Astrocyte (in vitro differentiated cells and primary cell): ENCODE measurements around the gene MMP12. TPM values are rescaled to one million over a fixed set of nuclear protein-coding genes. Genes with fewer than 3 reads are reported as not detected.
A peak's percentile ranks its signal among the peaks of the same experiment; 100 is the strongest.

Experiments
- DNase-seq: peaks from one replicate; pipeline ENCODE4 v3.0.0-alpha.2; 2010; ENCODE audit warnings: low read depth
- FAIRE-seq: peaks from 2 replicates; lab custom pipeline; 2011; peaks lifted over from hg19 to GRCh38; lab: Jason Lieb, UNC
- H2AFZ ChIP-seq: 2 replicates; pipeline ENCODE4 v1.6.0; 2012; ENCODE audit warnings: low read depth, low read length, inconsistent platforms
- H3K27ac ChIP-seq: 2 replicates; pipeline ENCODE4 v1.5.1; 2011; ENCODE audit warnings: low read depth, low read length, inconsistent platforms
- H3K27me3 ChIP-seq: 2 replicates; pipeline ENCODE4 v1.6.0; 2011; ENCODE audit warnings: low read length, inconsistent platforms; ENCODE audit not compliant: insufficient read depth
- H3K36me3 ChIP-seq: 2 replicates; pipeline ENCODE4 v1.5.1; 2011; ENCODE audit warnings: low read length, inconsistent platforms; ENCODE audit not compliant: insufficient read depth
- H3K4me1 ChIP-seq: 2 replicates; pipeline ENCODE4 v1.5.1; 2011; ENCODE audit warnings: low read length, inconsistent platforms; ENCODE audit not compliant: insufficient read depth
- H3K4me2 ChIP-seq: 2 replicates; pipeline ENCODE4 v1.6.0; 2012; ENCODE audit warnings: low read length, inconsistent platforms
- H3K4me3 ChIP-seq: 2 replicates; pipeline ENCODE4 v1.5.1; 2011; ENCODE audit warnings: low read depth, mild to moderate bottlenecking, low read length, inconsistent platforms; ENCODE audit not compliant: insufficient read depth
- H3K79me2 ChIP-seq: 2 replicates; pipeline ENCODE4 v1.6.0; 2012; ENCODE audit warnings: mild to moderate bottlenecking, low read length, inconsistent platforms; ENCODE audit not compliant: insufficient read depth
- H3K9ac ChIP-seq: 2 replicates; pipeline ENCODE4 v1.6.0; 2012; ENCODE audit warnings: mild to moderate bottlenecking, low read length, inconsistent platforms
- H3K9me3 ChIP-seq: 2 replicates; pipeline ENCODE4 v1.5.1; 2012; ENCODE audit warnings: low read depth, mild to moderate bottlenecking, low read length, inconsistent platforms; ENCODE audit not compliant: insufficient read depth
- H4K20me1 ChIP-seq: 2 replicates; pipeline ENCODE4 v1.6.0; 2012; ENCODE audit warnings: low read length, inconsistent platforms; ENCODE audit not compliant: insufficient read depth
- H3K27ac Mint-ChIP-seq: one replicate; pipeline ENCODE4 v1.8.0; 2021; ENCODE audit warnings: mild to moderate bottlenecking, mixed read lengths; ENCODE audit not compliant: unreplicated experiment
- H3K27me3 Mint-ChIP-seq: one replicate; pipeline ENCODE4 v1.8.0; 2021; ENCODE audit warnings: low read depth, mixed read lengths; ENCODE audit not compliant: unreplicated experiment
- H3K36me3 Mint-ChIP-seq: one replicate; pipeline ENCODE4 v1.8.0; 2021; ENCODE audit warnings: low read depth, mixed read lengths; ENCODE audit not compliant: unreplicated experiment
- H3K4me1 Mint-ChIP-seq: one replicate; pipeline ENCODE4 v1.8.0; 2021; ENCODE audit warnings: low read depth, mixed read lengths; ENCODE audit not compliant: unreplicated experiment
- H3K4me3 Mint-ChIP-seq: one replicate; pipeline ENCODE4 v1.8.0; 2021; ENCODE audit warnings: mild to moderate bottlenecking, moderate library complexity, mixed read lengths; ENCODE audit not compliant: unreplicated experiment
- H3K9me3 Mint-ChIP-seq: one replicate; pipeline ENCODE4 v1.8.0; 2021; ENCODE audit warnings: mild to moderate bottlenecking, mixed read lengths; ENCODE audit not compliant: unreplicated experiment
- CTCF ChIP-seq: IDR thresholded peaks from 2 replicates; pipeline ENCODE4 v1.5.1; 2011; ENCODE audit warnings: low read depth, mild to moderate bottlenecking, inconsistent platforms, low read length, moderate library complexity; ENCODE audit not compliant: insufficient read depth
- EZH2 ChIP-seq: IDR thresholded peaks from 2 replicates; pipeline ENCODE4 v1.6.1; 2012; ENCODE audit warnings: mild to moderate bottlenecking, low read length, inconsistent platforms; ENCODE audit not compliant: insufficient read depth
- total RNA-seq: library from RNA; stranded (reverse); gene quantifications from 2 replicates; pipeline ENCODE4 v1.2.1, GENCODE V29; 2021

The MMP12 gene
- total RNA-seq, 1 donor from 2014 or later: not detected

- Histone ChIP-seq H3K27me3 (no peaks in the 10 kb centered on the region), H4K20me1 (no peaks in the 10 kb centered on the region), H2AFZ (no peak overlapping the region), H3K9me3 (no peaks in the 10 kb centered on the region), H3K4me1 (peaks cover 4% of the 10 kb centered on the region), H3K4me2 (no peak overlapping the region), H3K79me2 (no peaks in the 10 kb centered on the region), H3K27ac (no peak overlapping the region), H3K36me3 (no peaks in the 10 kb centered on the region), H3K9ac (no peak overlapping the region), H3K4me3 (no peak overlapping the region)
- FAIRE-seq: peak; percentile 54
- Mint-ChIP-seq H3K36me3 (no peaks in the 10 kb centered on the region), H3K4me1 (peaks cover 12% of the 10 kb centered on the region), H3K27me3 (no peaks in the 10 kb centered on the region), H3K4me3 (no peak overlapping the region), H3K9me3 (no peaks in the 10 kb centered on the region), H3K27ac (no peak overlapping the region)
- DNase-seq: peak; percentile 55
- TF ChIP-seq EZH2 (no peak), CTCF (no peak)
Observed at GRCh38 chr11:102846292-102846691, 28.5 kb downstream of the MMP12 start.

DNA sequence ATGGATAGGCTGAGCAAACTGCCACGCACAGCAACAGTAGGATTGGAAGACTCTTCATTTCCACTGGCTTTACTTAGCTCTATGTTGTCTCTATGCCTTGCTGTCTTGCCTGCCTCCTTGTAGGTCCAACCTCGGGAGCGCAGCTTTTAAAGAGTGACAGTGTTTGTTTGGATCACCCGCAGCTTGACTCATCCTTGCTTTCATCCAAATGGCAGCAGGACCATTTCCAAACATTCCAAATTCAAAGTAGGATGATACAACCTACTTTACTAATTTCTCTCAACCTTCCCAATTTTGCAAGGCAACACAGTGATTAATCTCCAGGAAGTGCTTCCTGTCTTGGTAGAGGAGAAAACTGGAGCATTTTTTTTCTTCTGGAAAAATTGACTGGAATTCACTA, 31.3 kb downstream of the MMP12 start, which contains the start of gene MMP3:
MMP3 (minus strand) TSS at position 121 of the 400 bp plus-strand sequence; CDS start at position 58, 63 bp downstream.
- Histone ChIP-seq H3K4me2 (peak within 1 kb of the TSS; percentile 39), H3K9ac (no peak within 1 kb of the TSS), H2AFZ (no peak within 1 kb of the TSS), H3K27ac (no peak within 1 kb of the TSS), H3K79me2 (no peaks in the 10 kb centered on the region), H3K4me1 (peaks cover 4% of the 10 kb centered on the region), H3K27me3 (no peaks in the 10 kb centered on the region), H4K20me1 (no peaks in the 10 kb centered on the region), H3K9me3 (no peaks in the 10 kb centered on the region), H3K36me3 (no peaks in the 10 kb centered on the region), H3K4me3 (no peak within 1 kb of the TSS)
- DNase-seq (peak; percentile 36), FAIRE-seq (no peak)
- H3K4me3 Mint-ChIP-seq: no peak within 1 kb of the TSS
- no peak within 1 kb of the TSS for H3K27ac Mint-ChIP-seq
- H3K4me1 Mint-ChIP-seq: peaks cover 4% of the 10 kb centered on the region
- TF ChIP-seq EZH2: no peak
- no peak for TF ChIP-seq CTCF
- H3K9me3 Mint-ChIP-seq: no peaks in the 10 kb centered on the region
- H3K36me3 Mint-ChIP-seq: no peaks in the 10 kb centered on the region
- no peaks in the 10 kb centered on the region for H3K27me3 Mint-ChIP-seq

- Histone ChIP-seq H3K4me3 (no peak overlapping the region), H3K36me3 (no peaks in the 10 kb centered on the region), H3K4me2 (peak overlapping the region; percentile 39), H3K9ac (no peak overlapping the region), H3K27me3 (no peaks in the 10 kb centered on the region), H3K79me2 (no peaks in the 10 kb centered on the region), H2AFZ (no peak overlapping the region), H3K9me3 (no peaks in the 10 kb centered on the region), H4K20me1 (no peaks in the 10 kb centered on the region), H3K27ac (no peak overlapping the region), H3K4me1 (peaks cover 4% of the 10 kb centered on the region)
- Mint-ChIP-seq H3K36me3 (no peaks in the 10 kb centered on the region), H3K27ac (no peak overlapping the region), H3K9me3 (no peaks in the 10 kb centered on the region), H3K4me1 (peaks cover 4% of the 10 kb centered on the region), H3K4me3 (no peak overlapping the region), H3K27me3 (no peaks in the 10 kb centered on the region)
- FAIRE-seq (no peak), DNase-seq (no peak)
- TF ChIP-seq CTCF (no peak), EZH2 (no peak)
Observed at GRCh38 chr11:102842930-102843329, 31.9 kb downstream of the MMP12 start.
